SU-DHL-6 (cell line): ENCODE data around the gene DDIAS.
"Not testable (repeated sequence)": the region's sequence is repeated elsewhere in the genome, so short reads cannot be mapped to it uniquely, and the experiment has no call there.

Experiments used
- H2AFZ ChIP-seq: fragments of 200-600 bp; sonication (generic); 2 replicates; pipeline ENCODE4 v1.6.1; 2014; ENCODE audit warnings: low read depth, mild to moderate bottlenecking, moderate library complexity, mixed read lengths, antibody characterized with exemption, low read length; ENCODE audit not compliant: severe bottlenecking
- H3F3A ChIP-seq: fragments of 200-600 bp; shearing (Covaris generic); 2 replicates; pipeline ENCODE4 v1.6.0; 2016; ENCODE audit warnings: antibody characterized with exemption, mild to moderate bottlenecking; ENCODE audit not compliant: insufficient read depth
- H3K27ac ChIP-seq: fragments of 200-600 bp; sonication (generic); 2 replicates; pipeline ENCODE4 v1.5.1; 2016; ENCODE audit warnings: low read depth, mild to moderate bottlenecking, low read length, moderate library complexity, mixed read lengths
- H3K27me3 ChIP-seq: fragments of 200-600 bp; sonication (generic), shearing (Covaris generic); 2 replicates; pipeline ENCODE4 v1.6.0; 2014; ENCODE audit warnings: mild to moderate bottlenecking, low read length
- H3K36me3 ChIP-seq: fragments of 200-600 bp; sonication (generic); 2 replicates; pipeline ENCODE4 v1.6.1; 2014; ENCODE audit warnings: mild to moderate bottlenecking, low read length, mixed read lengths
- H3K4me2 ChIP-seq: fragments of 300-600, 200-600 bp; shearing (Covaris generic), sonication (generic); 2 replicates; pipeline ENCODE4 v1.6.0; 2014; ENCODE audit warnings: low read length, low read depth, mild to moderate bottlenecking; ENCODE audit not compliant: poor library complexity, severe bottlenecking
- H3K4me3 ChIP-seq: fragments of 200-600 bp; sonication (generic); 2 replicates; pipeline ENCODE4 v1.5.1; 2014; ENCODE audit warnings: antibody characterized with exemption, low read length, mild to moderate bottlenecking, mixed read lengths; ENCODE audit not compliant: insufficient read depth, poor library complexity, severe bottlenecking
- H3K79me2 ChIP-seq: fragments of 200-600 bp; sonication (generic); 2 replicates; pipeline ENCODE4 v1.6.1; 2014; ENCODE audit warnings: mild to moderate bottlenecking, low read length, moderate library complexity; ENCODE audit not compliant: insufficient read depth
- H3K9ac ChIP-seq: fragments of 200-600 bp; sonication (generic); 2 replicates; pipeline ENCODE4 v1.7.0; 2014; ENCODE audit warnings: mild to moderate bottlenecking, low read length
- H3K9me2 ChIP-seq: fragments of 200-600 bp; sonication (generic); replicated peaks from 2 replicates; pipeline ENCODE4 v1.6.1; 2014; ENCODE audit warnings: low read length; ENCODE audit not compliant: insufficient read depth
- H3K9me3 ChIP-seq: fragments of 200-600 bp; sonication (generic); 2 replicates; pipeline ENCODE4 v1.6.1; 2014; ENCODE audit warnings: low read length, mixed read lengths; ENCODE audit not compliant: insufficient read depth
- H4K20me1 ChIP-seq: fragments of 200-600 bp; sonication (generic); 2 replicates; pipeline ENCODE4 v1.6.1; 2014; ENCODE audit warnings: low read depth, mild to moderate bottlenecking, antibody characterized with exemption, low read length, moderate library complexity, mixed read lengths
- EZH2phosphoT487 ChIP-seq: fragments of 200-600 bp; sonication (generic), shearing (Covaris generic); conservative IDR thresholded peaks from 2 replicates; pipeline ENCODE4 v1.6.1; 2018; ENCODE audit warnings: mild to moderate bottlenecking, antibody characterized with exemption, low read length, moderate library complexity, mixed read lengths
- TF ChIP-seq, protein P1 (sequence below): fragments of 200-600 bp; sonication (generic); IDR thresholded peaks from one replicate; pipeline ENCODE4 v1.5.1; 2017; ENCODE audit warnings: antibody characterized with exemption, mild to moderate bottlenecking, low read length, moderate library complexity; ENCODE audit not compliant: insufficient read depth, poor library complexity, severe bottlenecking

DDIAS gene, protein sequence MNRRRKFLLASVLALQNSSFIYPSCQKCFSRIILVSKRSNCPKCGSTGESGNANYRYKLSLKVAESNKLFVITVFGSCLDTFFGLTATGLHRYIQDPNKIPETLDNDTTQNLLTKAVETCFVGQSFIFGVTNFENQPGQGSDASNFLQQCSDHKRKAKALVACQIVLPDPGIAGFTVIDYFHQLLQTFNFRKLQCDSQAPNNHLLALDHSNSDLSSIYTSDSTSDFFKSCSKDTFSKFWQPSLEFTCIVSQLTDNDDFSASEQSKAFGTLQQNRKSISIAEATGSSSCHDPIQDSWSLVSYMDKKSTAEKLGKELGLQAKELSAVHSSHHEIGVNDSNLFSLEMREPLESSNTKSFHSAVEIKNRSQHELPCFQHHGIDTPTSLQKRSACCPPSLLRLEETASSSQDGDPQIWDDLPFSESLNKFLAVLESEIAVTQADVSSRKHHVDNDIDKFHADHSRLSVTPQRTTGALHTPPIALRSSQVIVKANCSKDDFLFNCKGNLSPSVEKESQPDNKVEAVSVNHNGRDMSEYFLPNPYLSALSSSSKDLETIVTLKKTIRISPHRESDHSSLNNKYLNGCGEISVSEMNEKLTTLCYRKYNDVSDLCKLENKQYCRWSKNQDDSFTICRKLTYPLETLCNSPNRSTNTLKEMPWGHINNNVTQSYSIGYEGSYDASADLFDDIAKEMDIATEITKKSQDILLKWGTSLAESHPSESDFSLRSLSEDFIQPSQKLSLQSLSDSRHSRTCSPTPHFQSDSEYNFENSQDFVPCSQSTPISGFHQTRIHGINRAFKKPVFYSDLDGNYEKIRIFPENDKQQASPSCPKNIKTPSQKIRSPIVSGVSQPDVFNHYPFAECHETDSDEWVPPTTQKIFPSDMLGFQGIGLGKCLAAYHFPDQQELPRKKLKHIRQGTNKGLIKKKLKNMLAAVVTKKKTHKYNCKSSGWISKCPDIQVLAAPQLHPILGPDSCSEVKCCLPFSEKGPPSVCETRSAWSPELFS

DNA sequence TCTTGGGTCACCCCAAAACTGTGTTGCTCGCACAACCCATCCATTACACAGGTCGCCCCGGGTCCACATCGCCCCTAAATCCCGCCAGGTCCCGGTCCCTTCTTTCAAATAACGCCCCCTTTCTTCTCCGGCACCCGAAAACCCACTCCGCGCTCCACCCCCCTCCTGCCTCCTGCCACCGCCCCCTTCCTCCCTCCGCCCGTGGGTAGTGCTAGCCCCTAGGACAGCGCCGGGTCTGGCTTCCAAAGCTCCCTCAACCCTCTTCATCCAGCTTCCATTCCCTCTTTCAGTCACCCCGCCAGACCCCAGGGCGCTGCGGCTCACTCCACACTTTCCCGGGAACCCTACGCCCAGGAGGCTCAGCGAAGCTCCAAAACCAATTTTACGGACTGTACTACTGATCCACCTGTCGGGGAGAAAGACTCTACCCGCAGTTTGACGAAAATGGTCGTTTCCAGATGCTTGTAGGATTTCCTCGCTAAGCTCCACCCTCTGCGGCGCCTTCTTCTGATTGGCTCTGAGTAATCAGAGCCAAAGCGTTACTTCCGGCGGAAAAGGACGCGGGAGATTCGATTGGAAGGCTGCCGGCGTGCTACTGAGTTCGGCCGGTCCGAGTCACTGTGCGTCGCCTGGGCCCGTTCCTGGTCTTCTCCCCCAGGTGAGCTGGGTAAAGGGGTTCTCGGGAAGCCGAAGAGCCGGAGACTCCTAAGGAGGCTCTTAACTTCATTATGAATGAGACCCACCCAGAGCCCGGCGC is at the start of gene DDIAS:
Gene DDIAS, plus strand, starts transcription at position 572 of the 757 bp plus-strand sequence. CDS start 13,003 bp downstream, outside the sequence.
- no peak for TF ChIP-seq EZH2phosphoT487
- TF ChIP-seq, protein P1, sequence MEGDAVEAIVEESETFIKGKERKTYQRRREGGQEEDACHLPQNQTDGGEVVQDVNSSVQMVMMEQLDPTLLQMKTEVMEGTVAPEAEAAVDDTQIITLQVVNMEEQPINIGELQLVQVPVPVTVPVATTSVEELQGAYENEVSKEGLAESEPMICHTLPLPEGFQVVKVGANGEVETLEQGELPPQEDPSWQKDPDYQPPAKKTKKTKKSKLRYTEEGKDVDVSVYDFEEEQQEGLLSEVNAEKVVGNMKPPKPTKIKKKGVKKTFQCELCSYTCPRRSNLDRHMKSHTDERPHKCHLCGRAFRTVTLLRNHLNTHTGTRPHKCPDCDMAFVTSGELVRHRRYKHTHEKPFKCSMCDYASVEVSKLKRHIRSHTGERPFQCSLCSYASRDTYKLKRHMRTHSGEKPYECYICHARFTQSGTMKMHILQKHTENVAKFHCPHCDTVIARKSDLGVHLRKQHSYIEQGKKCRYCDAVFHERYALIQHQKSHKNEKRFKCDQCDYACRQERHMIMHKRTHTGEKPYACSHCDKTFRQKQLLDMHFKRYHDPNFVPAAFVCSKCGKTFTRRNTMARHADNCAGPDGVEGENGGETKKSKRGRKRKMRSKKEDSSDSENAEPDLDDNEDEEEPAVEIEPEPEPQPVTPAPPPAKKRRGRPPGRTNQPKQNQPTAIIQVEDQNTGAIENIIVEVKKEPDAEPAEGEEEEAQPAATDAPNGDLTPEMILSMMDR: no peak

DNA sequence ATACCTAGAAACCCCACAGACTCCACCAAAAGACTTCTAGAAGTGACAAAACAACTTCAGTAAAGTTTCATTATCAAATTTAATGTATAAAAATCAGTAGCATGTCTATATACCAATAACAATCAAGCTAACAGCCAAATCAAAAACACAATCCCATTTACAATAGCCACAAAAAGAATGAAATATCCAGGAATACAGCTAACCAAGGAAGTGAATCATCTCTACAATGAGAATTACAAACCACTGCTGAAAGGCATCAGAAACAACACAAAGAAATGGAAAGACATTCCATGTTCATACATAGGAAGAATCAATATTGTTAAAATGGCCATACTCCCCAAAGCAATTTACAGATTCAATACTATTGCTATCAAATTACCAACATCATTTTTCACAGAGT is 47.3 kb upstream of the DDIAS start:
- Histone ChIP-seq H3K9me3 (no peaks in the 10 kb centered on the region), H3K79me2 (no peaks in the 10 kb centered on the region), H3K27me3 (no peaks in the 10 kb centered on the region), H3F3A (no peaks in the 10 kb centered on the region), H2AFZ (no peak overlapping the region), H3K4me3 (no peak overlapping the region), H3K9ac (no peak overlapping the region), H3K9me2 (no peaks in the 10 kb centered on the region), H3K4me2 (no peak overlapping the region), H3K36me3 (no peaks in the 10 kb centered on the region), H3K27ac (no peak overlapping the region), H4K20me1 (no peaks in the 10 kb centered on the region)
- no peak for TF ChIP-seq EZH2phosphoT487
- TF ChIP-seq, protein P1: no peak

More for the DNA sequence above, at the start of gene DDIAS:
- H3K79me2 ChIP-seq: peaks cover 46% of the 10 kb centered on the region
- H3K27me3 ChIP-seq: no peaks in the 10 kb centered on the region
- H3K4me3 ChIP-seq: peak within 1 kb of the TSS; percentile 85
- H3K9ac ChIP-seq: peak within 1 kb of the TSS; percentile 64
- no peaks in the 10 kb centered on the region for H3K9me3 ChIP-seq
- peak within 1 kb of the TSS; percentile 91 for H3K4me2 ChIP-seq
- peaks cover 18% of the 10 kb centered on the region for H3F3A ChIP-seq
- no peaks in the 10 kb centered on the region for H3K36me3 ChIP-seq
- peak within 1 kb of the TSS; percentile 85 for H2AFZ ChIP-seq
- 0 out of 2 replicates have a peak, but pooled peaks cover 3% of the 10 kb centered on the region for H4K20me1 ChIP-seq
- H3K9me2 ChIP-seq: no peaks in the 10 kb centered on the region
- peak within 1 kb of the TSS; percentile 60 for H3K27ac ChIP-seq

DNA sequence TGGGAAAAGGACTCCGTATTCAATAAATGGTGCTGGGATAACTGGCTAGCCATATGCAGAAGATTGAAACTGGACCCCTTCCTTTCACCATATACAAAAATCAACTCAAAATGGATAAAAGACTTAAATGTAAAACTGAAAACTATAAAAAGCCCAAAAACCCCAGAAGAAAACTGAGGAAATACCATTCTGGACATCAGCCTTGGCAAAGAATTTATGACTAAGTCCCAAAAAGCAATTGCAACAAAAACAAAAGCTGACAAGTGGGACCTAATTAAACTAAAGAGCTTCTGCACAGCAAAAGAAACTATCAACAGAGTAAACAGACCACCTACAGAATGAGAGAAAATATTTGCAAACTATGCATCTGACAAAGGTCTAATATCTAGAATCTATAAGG is 46.6 kb upstream of the DDIAS start:
- not testable (repeated sequence) for H3K4me3 ChIP-seq, H3K4me2 ChIP-seq, H2AFZ ChIP-seq, H3K27ac ChIP-seq, H3F3A ChIP-seq, H3K9me2 ChIP-seq, H3K9ac ChIP-seq, H4K20me1 ChIP-seq, H3K9me3 ChIP-seq, H3K36me3 ChIP-seq, H3K79me2 ChIP-seq, H3K27me3 ChIP-seq
